Measurements from ENCODE around the gene SV2C.
A peak's percentile ranks its signal among the peaks of the same experiment; 100 is the strongest.

- TF ChIP-seq CTCF (IDR thresholded peaks at IDR 0.05) (peak; percentile 49 to 79 (median 71)), EP300 (IDR thresholded peaks at IDR 0.05; ENCODE audit: low read depth) (no peak), POLR2A (IDR thresholded peaks at IDR 0.05) (no peak), POLR2AphosphoS5 (IDR thresholded peaks at IDR 0.05) (no peak)
These were observed 8.6 kb upstream of the SV2C start for GRCh38 chr5:76074487-76075065.
